ENCODE data around the gene STAMBP.
"Not testable (repeated sequence)": the region's sequence is repeated elsewhere in the genome, so short reads cannot be mapped to it uniquely, and the experiment has no call there.

STAMBP gene

DNA sequence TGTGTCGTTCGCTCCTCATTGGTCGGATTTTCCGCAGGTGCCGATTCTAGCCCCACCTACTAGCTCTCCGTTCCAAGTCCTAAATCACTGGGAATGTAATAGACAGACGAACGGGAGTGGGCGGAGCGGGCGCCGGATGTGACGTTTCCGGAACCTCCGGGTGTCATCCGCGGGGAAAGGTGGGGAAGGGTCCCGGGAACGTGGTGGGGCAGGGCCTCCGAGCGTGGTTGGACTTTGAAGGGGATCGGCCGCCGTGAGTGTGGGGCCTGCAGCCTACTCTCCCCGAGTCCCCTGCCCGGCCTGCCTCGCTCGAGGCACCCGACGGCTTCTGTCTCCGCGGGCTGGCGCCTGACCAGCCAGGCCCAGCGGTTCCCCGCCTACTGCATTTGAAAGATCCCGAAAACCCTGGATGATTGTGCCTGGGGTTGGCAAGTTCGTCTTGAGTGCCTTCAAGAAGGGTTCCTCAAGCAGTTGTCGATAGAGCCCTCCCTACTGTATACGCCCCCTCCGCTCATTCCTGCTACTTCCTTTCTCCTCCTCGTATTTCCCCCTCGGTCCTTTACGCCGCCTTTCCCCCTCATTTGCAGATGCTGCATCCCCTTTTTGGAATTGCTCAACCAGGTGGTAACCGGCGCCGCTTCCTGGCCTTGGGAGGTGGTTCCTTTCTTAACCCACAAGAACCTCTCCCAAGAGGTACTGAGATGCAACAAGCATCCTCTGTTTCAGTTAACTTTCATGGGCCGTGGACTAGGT lies at the start of gene STAMBP:
STAMBP (plus strand) TSS at position 144 of the 753 bp plus-strand sequence. CDS start 1,896 bp downstream, outside the sequence.
- TF ChIP-seq, protein P1, sequence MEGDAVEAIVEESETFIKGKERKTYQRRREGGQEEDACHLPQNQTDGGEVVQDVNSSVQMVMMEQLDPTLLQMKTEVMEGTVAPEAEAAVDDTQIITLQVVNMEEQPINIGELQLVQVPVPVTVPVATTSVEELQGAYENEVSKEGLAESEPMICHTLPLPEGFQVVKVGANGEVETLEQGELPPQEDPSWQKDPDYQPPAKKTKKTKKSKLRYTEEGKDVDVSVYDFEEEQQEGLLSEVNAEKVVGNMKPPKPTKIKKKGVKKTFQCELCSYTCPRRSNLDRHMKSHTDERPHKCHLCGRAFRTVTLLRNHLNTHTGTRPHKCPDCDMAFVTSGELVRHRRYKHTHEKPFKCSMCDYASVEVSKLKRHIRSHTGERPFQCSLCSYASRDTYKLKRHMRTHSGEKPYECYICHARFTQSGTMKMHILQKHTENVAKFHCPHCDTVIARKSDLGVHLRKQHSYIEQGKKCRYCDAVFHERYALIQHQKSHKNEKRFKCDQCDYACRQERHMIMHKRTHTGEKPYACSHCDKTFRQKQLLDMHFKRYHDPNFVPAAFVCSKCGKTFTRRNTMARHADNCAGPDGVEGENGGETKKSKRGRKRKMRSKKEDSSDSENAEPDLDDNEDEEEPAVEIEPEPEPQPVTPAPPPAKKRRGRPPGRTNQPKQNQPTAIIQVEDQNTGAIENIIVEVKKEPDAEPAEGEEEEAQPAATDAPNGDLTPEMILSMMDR (IDR thresholded peaks at IDR 0.05; ENCODE audit: borderline replicate concordance, insufficient read depth, low read depth, low read length) = no peak
- H3K4me3 ChIP-seq (ENCODE audit: low read depth, low read length) = peak within 1 kb of the TSS; percentile 90

DNA sequence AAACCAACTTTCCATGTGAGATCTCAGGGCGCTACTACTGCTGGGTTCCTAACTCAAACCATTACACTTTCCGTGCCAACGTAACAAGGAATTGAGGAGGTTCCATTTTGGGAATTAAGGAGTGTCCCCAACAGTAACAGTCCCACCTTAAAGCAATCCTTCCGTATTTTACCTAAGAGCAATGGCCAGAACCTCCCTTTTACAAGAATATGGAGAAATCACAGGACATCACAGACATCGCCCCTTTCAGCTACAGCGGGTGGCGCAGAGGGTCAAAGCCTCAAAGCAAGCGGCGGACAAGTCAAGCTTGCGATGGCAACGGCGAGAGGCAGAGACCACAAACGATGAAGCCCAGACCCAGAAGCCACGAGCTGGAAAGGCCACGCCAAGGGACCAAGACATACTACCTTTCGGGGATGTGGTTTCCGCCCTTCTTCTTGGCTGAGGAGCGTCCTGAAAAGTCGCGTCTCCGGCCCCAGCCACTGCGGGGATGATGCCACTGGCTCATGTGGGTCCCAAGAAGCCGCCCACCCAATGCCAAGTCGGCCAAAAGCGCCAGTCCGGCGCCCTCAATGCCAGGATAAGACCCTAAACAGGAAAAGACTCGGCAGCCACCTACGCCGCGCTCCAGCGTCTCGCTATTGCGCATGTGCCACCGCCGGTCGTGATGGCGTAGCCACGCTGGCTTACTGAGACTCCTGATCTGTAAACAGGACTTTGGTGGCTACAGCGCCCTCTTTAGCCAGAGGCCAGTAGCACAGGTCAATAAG lies 49.1 kb upstream of the STAMBP start, which contains the start of gene DUSP11:
DUSP11 (minus strand) TSS at position 637 of the 770 bp plus-strand sequence; CDS start at position 508, 129 bp downstream.
- TF ChIP-seq, protein P1 (IDR thresholded peaks at IDR 0.05; ENCODE audit: borderline replicate concordance, insufficient read depth, low read depth, low read length) = peak; percentile 96
- peak within 1 kb of the TSS; percentile 73 for H3K4me3 ChIP-seq (ENCODE audit: low read depth, low read length)

DNA sequence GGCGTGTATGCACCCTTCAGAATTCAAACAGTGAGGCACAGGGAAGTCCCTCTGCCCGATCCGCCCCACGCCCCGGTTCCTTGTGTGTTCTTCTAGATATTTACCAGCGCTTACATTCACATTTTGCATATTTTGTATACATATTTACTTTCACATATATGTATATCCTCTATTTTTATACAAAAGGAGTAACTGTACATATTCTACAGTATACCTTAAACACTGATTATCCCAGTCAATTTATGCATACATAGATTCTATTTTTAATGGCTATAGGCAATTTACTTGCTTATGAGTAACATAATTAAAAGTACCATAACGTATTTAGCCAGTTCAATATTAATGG lies 48.6 kb upstream of the STAMBP start:
- H3K4me3 ChIP-seq (ENCODE audit: low read depth, low read length) = no peak overlapping the region
- TF ChIP-seq, protein P1 (IDR thresholded peaks at IDR 0.05; ENCODE audit: borderline replicate concordance, insufficient read depth, low read depth, low read length) = no peak

DNA sequence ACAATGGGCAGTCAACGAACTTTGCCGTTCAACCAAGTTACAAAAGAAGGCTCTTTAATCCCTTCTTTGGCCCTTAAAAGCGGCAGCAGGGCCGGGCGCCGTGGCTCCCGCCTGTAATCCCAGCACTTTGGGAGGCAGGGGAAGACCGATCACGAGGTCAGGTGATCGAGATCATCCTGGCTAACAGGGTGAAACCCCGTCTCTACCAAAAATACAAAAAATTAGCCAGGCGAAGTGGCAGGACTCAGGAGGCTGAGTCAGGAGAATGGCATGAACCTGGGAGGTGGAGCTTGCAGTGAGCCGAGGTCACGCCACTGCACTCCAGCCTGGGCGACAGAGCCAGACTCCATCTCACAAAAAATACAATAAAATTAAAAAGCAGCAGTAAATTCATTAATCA lies 45.4 kb upstream of the STAMBP start:
- H3K4me3 ChIP-seq (ENCODE audit: low read depth, low read length) = not testable (repeated sequence)

DNA sequence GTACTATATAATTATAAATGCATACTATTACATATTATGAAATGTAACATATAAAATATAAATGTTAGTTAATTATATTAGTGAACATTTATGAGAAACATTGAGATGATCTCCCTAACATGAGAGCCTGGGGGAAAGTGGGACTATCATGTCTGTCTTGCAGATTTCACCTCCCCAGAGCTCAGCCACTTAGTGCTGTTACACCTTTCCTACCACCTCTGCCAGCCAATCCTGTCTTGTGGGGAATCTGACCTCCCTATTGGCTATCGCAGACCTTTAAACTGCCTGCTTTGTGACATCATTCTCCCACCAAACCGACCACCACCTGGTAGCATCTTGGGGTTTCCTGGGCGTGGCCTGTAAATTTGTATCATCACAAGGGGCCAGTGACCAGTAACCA lies 44.9 kb upstream of the STAMBP start, which contains the start of gene C2orf78:
C2orf78 (plus strand) TSS at position 301 of the 400 bp plus-strand sequence. CDS start 127 bp downstream, outside the sequence.
- H3K4me3 ChIP-seq (ENCODE audit: low read depth, low read length) = not testable (repeated sequence)

DNA sequence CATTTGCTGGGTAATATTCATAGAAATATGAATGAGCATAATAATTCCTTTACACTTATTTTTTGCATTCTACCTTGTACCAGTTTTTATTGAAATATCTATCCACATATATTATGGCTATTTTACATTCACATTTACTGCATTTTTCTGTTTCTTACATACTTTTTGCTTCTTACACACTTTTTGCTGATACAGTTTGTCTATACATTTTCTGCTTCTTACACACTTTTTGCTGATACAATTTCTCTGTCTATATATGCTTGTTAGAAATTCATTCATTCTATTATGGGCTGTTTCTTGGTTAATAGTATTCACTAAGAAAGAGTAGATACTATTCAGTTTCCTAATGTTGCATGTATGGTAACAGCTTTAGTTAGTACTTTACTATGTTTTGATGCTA lies 16.9 kb upstream of the STAMBP start:
- TF ChIP-seq, protein P1 (IDR thresholded peaks at IDR 0.05; ENCODE audit: borderline replicate concordance, insufficient read depth, low read depth, low read length) = no peak
- no peak overlapping the region for H3K4me3 ChIP-seq (ENCODE audit: low read depth, low read length)

DNA sequence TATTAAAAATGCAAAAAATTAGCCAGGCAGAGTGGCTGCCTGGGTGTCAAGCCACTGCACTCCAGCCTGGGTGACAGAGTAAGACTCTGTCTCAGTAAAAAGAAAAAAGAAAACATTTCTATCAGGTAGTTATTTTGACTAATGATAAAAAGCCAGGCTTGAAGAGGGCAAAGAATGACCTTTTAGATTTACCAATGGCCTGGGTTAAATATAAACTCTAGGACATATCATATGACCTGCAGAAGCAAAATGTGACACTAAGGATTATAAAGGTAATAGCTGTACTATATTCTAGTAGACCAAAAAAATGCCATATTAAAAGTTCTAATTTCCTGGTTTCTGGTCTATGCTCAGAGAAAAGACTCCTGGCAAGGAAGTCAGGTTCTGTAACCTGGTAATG lies 16.1 kb upstream of the STAMBP start:
- no peak overlapping the region for H3K4me3 ChIP-seq (ENCODE audit: low read depth, low read length)
- TF ChIP-seq, protein P1 (IDR thresholded peaks at IDR 0.05; ENCODE audit: borderline replicate concordance, insufficient read depth, low read depth, low read length) = no peak

DNA sequence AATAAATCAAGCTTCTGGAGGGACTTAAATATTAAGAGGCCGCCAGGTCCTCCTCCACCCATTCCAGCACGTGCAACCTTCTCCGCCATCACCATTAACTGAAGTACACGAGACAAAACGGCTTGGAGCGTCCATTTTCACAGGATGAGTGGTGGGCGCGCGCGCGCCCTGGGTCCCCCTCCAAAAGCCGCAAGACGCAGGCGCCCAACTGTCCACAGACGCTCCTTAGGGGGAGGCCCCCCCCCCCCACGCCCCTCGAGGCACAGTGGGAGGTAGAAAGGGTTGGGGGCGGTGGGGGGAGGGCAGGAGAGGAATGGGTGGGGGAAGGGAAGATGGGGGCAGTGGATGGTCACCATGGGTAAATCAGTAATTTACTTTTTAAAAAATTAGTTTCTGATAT lies 10.5 kb upstream of the STAMBP start:
- H3K4me3 ChIP-seq (ENCODE audit: low read depth, low read length) = no peak overlapping the region
- TF ChIP-seq, protein P1 (IDR thresholded peaks at IDR 0.05; ENCODE audit: borderline replicate concordance, insufficient read depth, low read depth, low read length) = no peak

All from GM12875 (cell line).